NOMO-1 treated with dmso at 0.1 percent for 144 hours (cell line): ENCODE data around the gene GET4.

Experiments used
- DNase-seq: peaks from one replicate; lab custom pipeline; 2025; ENCODE audit not compliant: unreplicated experiment; lab: John Stamatoyannopoulos, UW

The GET4 gene

DNA sequence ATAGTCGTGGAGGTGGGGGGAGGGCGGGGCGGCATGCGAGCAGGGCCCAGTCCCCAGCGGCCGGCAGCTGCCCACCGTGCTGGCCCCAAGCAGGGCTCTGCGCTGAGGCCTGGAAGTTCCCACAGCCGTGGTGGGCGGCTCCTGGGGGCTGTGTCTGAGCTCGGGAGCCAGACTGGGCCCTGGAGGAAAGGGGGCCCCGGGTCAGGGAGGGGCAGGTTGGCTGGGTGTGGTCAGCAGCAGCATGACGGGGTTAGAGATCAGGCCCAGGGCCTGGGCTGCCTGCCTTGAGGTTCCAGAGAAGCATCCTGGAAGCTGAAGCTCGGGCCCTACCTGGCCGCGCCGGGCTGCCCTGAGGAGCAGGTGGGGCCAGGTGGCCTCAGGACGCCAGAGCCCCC is 22.1 kb downstream of the GET4 start:
- no peak for DNase-seq

GRCh38 chr7:898855-899681 is 22.7 kb downstream of the GET4 start:
- no peak for DNase-seq

DNA sequence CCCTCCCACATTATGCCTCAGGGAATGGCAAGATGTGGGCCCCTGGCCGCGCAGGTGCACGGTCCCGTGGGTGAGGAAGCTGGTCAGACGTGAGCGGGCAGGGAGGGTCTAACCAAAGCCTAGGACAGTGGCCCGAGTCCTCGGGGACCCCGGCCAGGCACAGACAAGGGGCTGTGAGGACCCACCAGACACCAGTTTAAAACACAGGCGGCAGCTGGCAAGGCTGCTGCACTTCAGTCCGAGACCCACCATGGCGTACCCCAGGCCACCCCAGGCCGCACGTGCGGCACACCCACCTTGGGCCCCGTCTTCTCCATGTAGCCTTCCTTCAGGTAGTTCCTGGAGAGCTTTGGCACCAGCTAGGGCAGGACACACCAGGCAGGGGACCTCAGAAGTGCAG is 23.5 kb downstream of the GET4 start:
- no peak for DNase-seq

- no peak for DNase-seq
These were observed 24.1 kb downstream of the GET4 start for GRCh38 chr7:900331-901040.

DNA sequence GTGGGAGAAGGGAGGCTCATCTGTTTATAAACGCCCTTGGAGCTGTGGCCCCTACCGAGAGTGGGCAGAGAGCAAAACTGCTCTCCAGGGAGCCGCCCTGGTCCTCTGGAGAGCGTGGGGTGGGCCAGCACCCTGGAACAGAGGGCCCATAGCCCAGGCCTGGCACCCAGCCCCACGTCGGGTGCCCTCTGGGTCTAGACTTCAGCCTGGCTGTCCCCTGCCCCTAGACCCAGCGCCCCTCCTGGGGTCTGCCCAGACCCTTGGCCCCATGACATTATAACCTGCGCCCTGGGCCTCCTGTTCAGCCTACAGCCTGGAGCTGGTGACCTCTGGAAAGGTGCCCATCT is 24.7 kb downstream of the GET4 start:
- DNase-seq: no peak

- DNase-seq: no peak
These were observed 25.2 kb downstream of the GET4 start for GRCh38 chr7:901388-902154.

GRCh38 chr7:902996-903395 is 26.6 kb downstream of the GET4 start:
- no peak for DNase-seq

DNA sequence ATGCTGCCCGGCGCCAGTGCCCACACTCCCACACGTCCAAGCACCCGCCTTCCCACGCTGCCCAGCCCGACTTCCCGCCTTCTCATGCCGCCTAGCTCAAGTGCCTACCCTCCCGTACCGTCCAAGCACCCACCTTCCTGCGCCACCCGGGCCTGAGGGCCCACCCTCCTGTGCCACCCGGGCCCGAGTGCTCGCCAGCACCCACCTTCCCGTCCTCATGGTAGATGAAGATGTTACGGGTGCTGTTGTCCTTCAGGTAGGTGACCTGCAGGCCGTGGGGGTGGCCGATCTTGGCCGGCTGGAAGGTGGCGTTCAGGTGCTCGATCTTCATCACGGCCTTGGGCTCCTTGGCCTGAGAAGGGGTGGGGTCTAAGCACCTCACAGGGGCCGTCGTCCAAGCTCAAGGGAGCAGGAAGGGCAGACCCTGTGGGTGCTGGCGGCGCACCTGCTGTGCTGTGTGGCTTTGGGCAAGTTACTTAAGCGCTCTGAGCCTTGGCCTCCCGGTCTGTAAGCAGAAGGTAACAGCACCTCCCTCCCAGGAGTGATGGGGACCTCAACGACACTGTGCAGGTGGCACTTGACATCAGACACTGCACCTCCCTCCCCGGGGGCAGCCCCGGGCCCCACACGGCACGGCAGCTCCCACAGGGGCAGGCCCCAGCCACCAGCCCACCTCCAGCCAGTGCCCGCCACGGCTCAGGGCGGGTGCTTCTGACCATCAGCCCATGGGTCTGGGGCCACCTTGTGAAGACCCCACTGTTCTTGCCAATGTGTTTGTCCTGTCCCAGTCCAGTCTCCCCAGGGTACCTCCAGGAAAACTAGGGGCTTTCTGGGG is 27.8 kb downstream of the GET4 start:
- DNase-seq: no peak

GRCh38 chr7:904847-905246 is 28.5 kb downstream of the GET4 start:
- no peak for DNase-seq

DNA sequence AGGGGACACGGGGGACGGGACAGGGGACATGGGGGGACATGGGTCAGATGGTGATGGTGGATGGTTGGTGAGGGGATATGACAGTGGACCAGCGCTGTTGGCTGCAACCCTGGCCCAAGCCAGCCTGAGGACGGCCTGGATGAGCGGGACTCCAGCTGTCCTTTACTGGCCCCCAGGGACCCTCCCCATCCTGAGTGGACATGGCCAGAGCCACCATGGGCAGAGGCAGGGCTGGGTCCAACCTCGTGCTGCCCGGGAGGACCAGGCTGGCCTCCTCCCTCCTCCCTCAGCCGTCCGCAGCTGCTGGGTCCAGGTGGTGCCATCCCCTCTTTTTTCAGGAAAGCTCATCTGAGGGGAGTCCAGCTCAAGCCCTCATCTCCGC is 30.4 kb downstream of the GET4 start:
- no peak for DNase-seq

- DNase-seq: no peak
These were observed 31.0 kb downstream of the GET4 start for GRCh38 chr7:907158-907980.

DNA sequence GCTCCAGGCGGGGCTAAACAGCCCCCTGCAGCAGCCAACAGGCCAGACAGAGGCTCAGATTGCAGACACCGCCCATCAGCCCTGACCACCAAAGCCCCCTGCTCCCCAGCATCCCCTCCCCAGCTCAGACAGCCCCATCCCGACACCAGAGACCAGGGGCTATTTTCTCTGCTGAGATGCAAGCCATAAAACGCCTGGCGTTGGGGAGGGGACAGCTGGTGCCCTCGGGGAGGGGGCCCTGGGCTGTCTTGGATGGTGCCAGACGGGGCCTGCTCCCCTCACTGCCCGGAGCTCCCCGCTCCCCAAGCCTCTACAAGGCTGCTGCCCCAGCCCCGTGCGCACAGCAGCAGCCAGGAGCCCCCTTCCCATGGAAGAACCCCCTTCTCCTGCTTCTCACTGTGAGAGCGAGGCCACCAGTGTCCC is 31.8 kb downstream of the GET4 start:
- no peak for DNase-seq

GRCh38 chr7:908591-909357 is 32.4 kb downstream of the GET4 start:
- peak; percentile 33 for DNase-seq

DNA sequence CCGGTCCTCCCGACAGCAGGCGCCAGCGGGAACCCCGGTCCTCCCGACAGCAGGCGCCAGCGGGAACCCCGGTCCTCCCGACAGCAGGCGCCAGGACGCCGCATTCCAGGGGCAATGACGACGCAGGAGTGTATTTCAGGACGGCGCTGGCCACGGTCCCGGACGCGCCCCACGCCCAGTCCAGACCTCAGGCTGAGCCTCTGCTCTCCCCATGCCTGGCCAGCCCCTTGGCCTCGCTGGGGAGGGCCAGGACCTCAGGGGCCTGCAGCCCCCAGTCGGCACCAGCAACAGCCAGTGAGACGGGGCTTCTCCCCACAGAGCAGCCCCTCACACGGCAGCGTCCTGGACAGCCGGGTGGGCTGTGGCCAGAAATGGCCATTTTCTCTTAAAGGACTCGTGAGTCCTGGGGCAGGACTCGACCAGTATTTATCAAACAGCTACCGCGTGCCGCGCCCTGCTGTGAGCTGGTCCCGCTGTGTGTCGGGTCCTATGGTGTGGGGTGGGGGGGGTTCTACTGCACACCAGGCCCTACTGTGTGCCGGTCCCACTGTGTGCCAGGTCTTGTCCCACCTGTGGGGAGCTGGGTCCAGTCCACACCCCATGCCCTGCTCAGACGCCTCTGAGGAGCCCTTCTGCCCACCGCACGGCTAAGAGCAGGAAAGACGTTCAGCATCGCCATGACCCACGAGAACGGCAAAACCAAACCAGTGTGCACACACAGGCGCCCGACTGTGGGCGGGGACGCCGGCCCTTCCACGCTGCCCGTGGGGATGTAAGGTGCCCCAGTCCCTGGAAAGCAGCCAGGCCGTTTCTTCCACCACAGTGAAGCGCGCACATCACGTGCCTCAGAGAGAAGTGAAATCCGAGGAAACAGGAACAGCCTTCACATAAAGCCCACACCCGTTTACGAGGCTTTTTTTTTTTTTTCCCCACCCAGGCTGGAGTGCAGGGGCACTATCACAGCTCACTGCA is 33.3 kb downstream of the GET4 start:
- DNase-seq: peak; percentile 80

- no peak for DNase-seq
These were observed 34.1 kb downstream of the GET4 start for GRCh38 chr7:910441-910861.

DNA sequence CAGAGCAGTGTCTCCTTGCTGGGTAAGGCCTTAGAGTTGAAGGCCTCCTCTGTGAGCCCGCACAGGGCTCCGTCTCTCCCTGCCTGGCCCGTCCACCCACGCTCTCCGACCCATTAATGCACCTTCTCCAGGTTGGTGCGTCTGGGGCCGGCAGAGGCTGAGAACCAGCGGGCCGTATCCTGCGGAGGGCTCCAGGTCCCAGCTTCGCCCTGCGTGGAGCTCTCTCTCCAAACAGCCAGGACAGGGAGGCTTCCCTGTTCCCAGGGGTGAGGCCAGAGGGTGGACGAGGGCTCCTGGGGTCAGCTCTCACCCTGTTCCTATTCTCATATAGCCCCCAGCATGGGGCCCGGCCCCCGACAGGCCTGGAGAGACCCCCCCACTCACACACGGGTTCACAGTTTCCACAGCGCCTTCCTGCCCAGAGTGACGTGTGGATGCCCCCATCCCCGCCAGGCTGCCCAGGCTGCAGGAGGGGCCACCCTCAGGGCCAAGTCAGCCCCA is 34.6 kb downstream of the GET4 start:
- DNase-seq: no peak

DNA sequence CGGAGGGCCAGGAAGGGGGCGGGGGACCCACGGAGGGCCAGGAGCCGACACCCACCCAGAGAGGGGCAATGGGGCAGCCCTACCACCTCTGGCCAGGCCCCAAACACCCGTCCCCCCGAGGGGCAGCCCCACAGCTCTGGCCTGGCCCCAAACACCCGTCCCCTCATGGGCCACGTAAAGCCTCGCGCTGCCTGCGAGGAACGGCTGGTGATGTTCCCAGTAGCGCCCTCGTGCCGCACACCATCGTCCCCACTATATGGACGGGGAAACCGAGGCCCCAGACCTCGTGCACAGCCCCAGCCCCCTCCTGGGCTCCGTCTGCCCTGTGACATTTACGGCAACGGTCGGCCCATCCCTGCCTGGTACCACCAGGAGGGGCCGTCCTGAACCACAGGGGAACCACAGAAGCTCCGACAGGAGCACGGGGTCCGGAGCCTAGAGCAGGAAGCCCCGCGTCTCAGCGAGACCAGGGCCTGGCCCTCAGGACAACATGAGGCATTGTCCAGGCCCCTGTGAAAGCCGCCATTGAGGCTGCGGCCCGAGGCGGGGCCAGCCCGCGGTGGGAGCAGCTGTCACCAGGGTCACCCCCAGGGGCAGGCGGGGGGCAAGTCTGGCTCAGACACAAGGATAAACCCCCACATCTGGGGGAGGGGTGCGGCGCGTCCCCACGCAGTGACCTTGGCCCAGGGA is 35.6 kb downstream of the GET4 start:
- no peak for DNase-seq
